Prostate gland (tissue), 2 donors: ENCODE data around the gene OSR1.

ENCODE experiments used
- POLR2A ChIP-seq: fragments of 450-650 bp; IDR thresholded peaks from one replicate; pipeline ENCODE4 v1.6.1; 2016; ENCODE audit warnings: antibody characterized with exemption, mild to moderate bottlenecking
- TF ChIP-seq, protein P1 (sequence below), 4 experiments: fragments of 200-600 bp in 2 of 4; fragments of 450-650 bp in 2 of 4; sonication (generic) in 2 of 4; IDR thresholded peaks; 1 replicate in 3 of 4; 2 replicates in 1 of 4; pipeline ENCODE4 v1.5.1; 2016 to 2019; ENCODE audit warnings: antibody characterized with exemption in 4 of 4, mild to moderate bottlenecking in 2 of 4, moderate library complexity in 2 of 4

DNA sequence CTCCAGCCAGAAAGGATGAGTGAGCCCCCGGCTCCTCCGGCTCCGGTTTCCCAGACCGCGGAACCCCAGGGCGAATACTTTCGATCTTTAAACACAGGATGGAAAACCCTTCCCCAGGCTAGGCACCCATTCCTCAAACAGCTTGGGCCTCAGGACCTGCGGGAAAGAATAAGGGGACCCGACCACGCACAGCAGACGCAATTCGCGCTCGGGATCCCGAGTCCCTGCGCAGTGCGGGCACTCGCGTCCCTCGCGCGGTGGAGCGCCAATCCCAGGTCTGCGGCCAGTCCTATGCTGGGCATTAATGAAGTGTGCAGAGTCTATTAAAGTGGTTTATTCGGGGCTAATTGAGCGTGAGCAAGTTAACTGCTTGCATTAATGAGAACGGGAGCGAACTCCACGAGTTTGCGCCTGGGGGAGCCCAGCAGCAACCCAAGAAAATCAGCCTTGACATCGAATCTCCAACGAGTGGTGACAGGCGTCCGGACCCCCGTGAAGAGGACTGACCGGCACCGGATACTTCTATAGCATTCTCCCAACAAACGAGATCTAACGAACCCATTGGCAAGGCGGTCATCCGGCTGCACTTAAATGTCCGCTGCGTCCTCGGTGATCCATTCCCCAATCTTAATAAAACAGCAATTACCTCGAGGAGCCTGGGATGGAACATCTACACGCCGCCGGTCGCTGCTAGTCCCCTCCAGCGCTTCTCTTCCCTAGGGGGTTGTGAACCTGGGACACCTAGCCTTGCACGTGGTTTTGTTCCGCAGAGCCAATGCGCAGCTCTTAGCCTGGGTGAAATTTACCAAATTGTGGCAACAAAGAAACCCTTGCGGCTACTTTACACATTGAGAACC is 1.6 kb downstream of the OSR1 start:
- TF ChIP-seq, protein P1, sequence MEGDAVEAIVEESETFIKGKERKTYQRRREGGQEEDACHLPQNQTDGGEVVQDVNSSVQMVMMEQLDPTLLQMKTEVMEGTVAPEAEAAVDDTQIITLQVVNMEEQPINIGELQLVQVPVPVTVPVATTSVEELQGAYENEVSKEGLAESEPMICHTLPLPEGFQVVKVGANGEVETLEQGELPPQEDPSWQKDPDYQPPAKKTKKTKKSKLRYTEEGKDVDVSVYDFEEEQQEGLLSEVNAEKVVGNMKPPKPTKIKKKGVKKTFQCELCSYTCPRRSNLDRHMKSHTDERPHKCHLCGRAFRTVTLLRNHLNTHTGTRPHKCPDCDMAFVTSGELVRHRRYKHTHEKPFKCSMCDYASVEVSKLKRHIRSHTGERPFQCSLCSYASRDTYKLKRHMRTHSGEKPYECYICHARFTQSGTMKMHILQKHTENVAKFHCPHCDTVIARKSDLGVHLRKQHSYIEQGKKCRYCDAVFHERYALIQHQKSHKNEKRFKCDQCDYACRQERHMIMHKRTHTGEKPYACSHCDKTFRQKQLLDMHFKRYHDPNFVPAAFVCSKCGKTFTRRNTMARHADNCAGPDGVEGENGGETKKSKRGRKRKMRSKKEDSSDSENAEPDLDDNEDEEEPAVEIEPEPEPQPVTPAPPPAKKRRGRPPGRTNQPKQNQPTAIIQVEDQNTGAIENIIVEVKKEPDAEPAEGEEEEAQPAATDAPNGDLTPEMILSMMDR (IDR thresholded peaks at IDR 0.05): no peak
- TF ChIP-seq POLR2A: no peak
